GM10248 (cell line): Measurements from ENCODE around the gene C2CD3.

ENCODE experiments used
- CTCF ChIA-PET: fragments of 300-600 bp; sonication (Branson Sonifier 250); formaldehyde crosslinking; extraction: SDS; loops from one replicate; lab custom pipeline; 2021; ENCODE audit warnings: antibody characterized with exemption; lab: Yijun Ruan, JAX
- POLR2A ChIA-PET: fragments of 350-650 bp; sonication (Branson Sonifier 250); formaldehyde crosslinking; extraction: SDS; loops from one replicate; lab custom pipeline; 2020; ENCODE audit warnings: antibody characterized with exemption; lab: Yijun Ruan, JAX
- DNase-seq: peaks from one replicate; pipeline ENCODE4 v3.0.0; 2012; ENCODE audit errors: extremely low spot score
- CTCF ChIP-seq: IDR thresholded peaks from 2 replicates; pipeline ENCODE4 v1.5.1; 2012; ENCODE audit warnings: mild to moderate bottlenecking, low read depth; ENCODE audit errors: extremely low read depth, missing control alignments, control extremely low read depth

C2CD3 gene

GRCh38 chr11:74139151-74139918 is 31.5 kb downstream of the C2CD3 start:
- CTCF ChIA-PET = interaction anchor here (1.1 to 1.5 kb wide), 2 partner anchors 16 to 33 kb away, joined by 3 read pairs; no protein-coding TSS in a partner anchor
- no peak for TF ChIP-seq CTCF

GRCh38 chr11:74138572-74138971 is 32.2 kb downstream of the C2CD3 start:
- no peak for TF ChIP-seq CTCF
- DNase-seq = no peak
- ChIA-PET POLR2A (no interaction called here), CTCF (interaction anchor here (1.1 to 1.5 kb wide), 2 partner anchors 16 to 33 kb away, joined by 3 read pairs; no protein-coding TSS in a partner anchor)

More at GRCh38 chr11:74139151-74139918, 31.5 kb downstream of the C2CD3 start:
- no peak for DNase-seq
- POLR2A ChIA-PET = no interaction called here

GRCh38 chr11:74138021-74138420 is 32.8 kb downstream of the C2CD3 start:
- no peak for DNase-seq
- no peak for TF ChIP-seq CTCF
- ChIA-PET POLR2A (no interaction called here), CTCF (interaction anchor here (1.5 kb wide), 1 partner anchor 15 kb away, joined by 3 read pairs; no protein-coding TSS in a partner anchor)

GRCh38 chr11:74135127-74135840 is 35.5 kb downstream of the C2CD3 start:
- POLR2A ChIA-PET = no interaction called here
- TF ChIP-seq CTCF = no peak
- CTCF ChIA-PET = interaction anchor here (0.9 to 1.5 kb wide), 5 partner anchors 9 to 37 kb away, joined by 3 to 7 read pairs (median 3); no protein-coding TSS in a partner anchor
- no peak for DNase-seq

GRCh38 chr11:74134661-74135060 is 36.1 kb downstream of the C2CD3 start:
- POLR2A ChIA-PET = no interaction called here

More at GRCh38 chr11:74134661-74135060, 36.1 kb downstream of the C2CD3 start:
- CTCF ChIA-PET = interaction anchor here (1.2 to 1.4 kb wide), 2 partner anchors 27 to 37 kb away, joined by 3 read pairs; no protein-coding TSS in a partner anchor
- TF ChIP-seq CTCF = no peak
- no peak for DNase-seq
